ENCODE results near the gene SLC13A3.

DNA sequence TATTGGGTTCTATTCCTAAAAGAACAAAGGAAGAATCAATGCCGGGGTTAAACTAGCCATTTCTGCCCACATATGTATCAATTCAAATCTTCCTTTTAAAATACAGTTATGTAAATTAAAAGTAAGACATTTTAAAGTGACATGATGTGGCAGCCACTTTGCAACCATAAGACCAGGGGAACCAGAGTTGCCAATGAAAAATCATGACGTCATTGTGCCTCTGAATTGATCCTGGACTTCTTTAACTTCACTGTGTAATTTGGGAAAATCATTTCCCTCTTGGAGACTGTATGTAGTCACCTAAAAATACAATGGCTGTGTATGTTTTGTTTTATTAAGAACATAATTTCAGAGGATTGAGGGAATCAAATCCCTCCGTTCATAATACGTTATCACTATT, 42.2 kb downstream of the SLC13A3 start:
- no peak for TF ChIP-seq EZH2phosphoT487 (IDR thresholded peaks at IDR 0.05)
- no peak for TF ChIP-seq CTCF (IDR thresholded peaks at IDR 0.05)
- no peak for TF ChIP-seq EZH2 (IDR thresholded peaks at IDR 0.05)

All from neural progenitor cell (in vitro differentiated cells).